ENCODE results near the gene CARHSP1.

GRCh38 chr16:8812162-8812843 lies 56.5 kb downstream of the CARHSP1 start:
- TF ChIP-seq CTCF (IDR thresholded peaks at IDR 0.05): no peak
- TF ChIP-seq ZFX (IDR thresholded peaks at IDR 0.05; ENCODE audit: borderline replicate concordance): no peak
